ENCODE results near the gene RUNX1. TPM values are rescaled to one million over a fixed set of nuclear protein-coding genes. Genes with fewer than 3 reads are reported as not detected.

RUNX1 gene
- total and polyA plus RNA-seq, 4 experiments from 2014 or later: 6.0 to 96.3 (median 56.4) TPM

DNA sequence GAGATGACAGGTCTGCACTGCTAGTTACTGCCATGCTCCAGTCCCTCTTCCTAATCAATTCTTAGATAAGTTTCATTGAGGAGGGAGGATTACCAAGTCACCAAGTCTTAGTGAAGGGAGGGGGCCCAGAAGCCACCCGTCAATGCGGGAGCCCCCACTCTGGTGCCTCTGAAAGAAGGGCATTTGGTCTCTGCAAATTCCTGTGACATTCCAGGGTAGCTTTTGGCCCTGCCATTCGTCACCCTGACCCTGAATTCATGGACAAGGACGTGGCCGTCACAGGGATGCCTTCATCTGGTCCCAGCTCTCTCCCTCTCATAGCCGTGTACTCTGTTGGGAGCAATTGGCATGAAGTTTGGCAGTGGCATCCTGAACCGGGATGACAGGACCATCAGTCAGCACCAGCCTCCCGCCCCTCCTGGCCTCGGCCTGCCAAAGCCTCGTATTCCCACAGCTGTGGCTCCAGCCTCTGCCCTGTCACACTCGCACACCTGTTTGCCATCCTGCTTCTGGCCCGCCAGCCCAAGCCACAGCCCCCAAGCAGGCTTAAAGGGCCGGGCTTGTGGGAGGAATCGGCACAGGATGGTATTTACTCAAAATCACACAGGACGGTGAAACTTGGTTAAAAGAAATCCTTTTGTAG lies 229.6 kb downstream of the RUNX1 start:
- H3K36me3 Mint-ChIP-seq: peaks cover 69 to 86% of the 10 kb centered on the region in 2 donors
- peaks cover 0 to 3% (median 0%) of the 10 kb centered on the region in 8 donors for H3K9me3 Mint-ChIP-seq
- intact Hi-C loops (cut with micrococcal nuclease): no loop called here
- no peaks in the 10 kb centered on the region for H3K27me3 ChIP-seq (ENCODE audit: insufficient read depth, low read length)
- H3K4me3 ChIP-seq (ENCODE audit: low read length in 2 of 2): no peak overlapping the region
- H3K4me1 ChIP-seq (ENCODE audit: insufficient read depth, low read length): peaks cover 11% of the 10 kb centered on the region
- H3K4me1 Mint-ChIP-seq: peaks cover 42 to 76% (median 48%) of the 10 kb centered on the region in 4 donors
- no peak for DNase-seq
- peak overlapping the region in 2 of 7 donors; percentile 42 to 65 for H3K27ac Mint-ChIP-seq
- no peak overlapping the region for H3K4me3 Mint-ChIP-seq
- H3K27ac ChIP-seq (ENCODE audit: low read depth, low read length): no peak overlapping the region
- CTCF ChIA-PET (ENCODE audit: partially characterized antibody): interaction anchor here (0.5 to 0.6 kb wide), 2 partner anchors 129 to 584 kb away, joined by 3 read pairs; no protein-coding TSS in a partner anchor
- no peaks in the 10 kb centered on the region for H3K9me3 ChIP-seq (ENCODE audit: control insufficient read depth in 1 of 2, low read length in 2 of 2)
- POLR2A ChIA-PET (ENCODE audit: partially characterized antibody): no interaction called here
- no peaks in the 10 kb centered on the region for H3K27me3 Mint-ChIP-seq
- H3K36me3 ChIP-seq (ENCODE audit: insufficient read depth, low read length): peaks cover 32% of the 10 kb centered on the region

- H3K4me1 Mint-ChIP-seq: peaks cover 47 to 81% (median 52%) of the 10 kb centered on the region in 4 donors
- ChIA-PET POLR2A (ENCODE audit: partially characterized antibody) (no interaction called here), CTCF (ENCODE audit: partially characterized antibody) (interaction anchor here (0.5 kb wide), 1 partner anchor 128 kb away, joined by 3 read pairs; no protein-coding TSS in a partner anchor)
Observed at GRCh38 chr21:34818662-34819158, 230.4 kb downstream of the RUNX1 start.

DNA sequence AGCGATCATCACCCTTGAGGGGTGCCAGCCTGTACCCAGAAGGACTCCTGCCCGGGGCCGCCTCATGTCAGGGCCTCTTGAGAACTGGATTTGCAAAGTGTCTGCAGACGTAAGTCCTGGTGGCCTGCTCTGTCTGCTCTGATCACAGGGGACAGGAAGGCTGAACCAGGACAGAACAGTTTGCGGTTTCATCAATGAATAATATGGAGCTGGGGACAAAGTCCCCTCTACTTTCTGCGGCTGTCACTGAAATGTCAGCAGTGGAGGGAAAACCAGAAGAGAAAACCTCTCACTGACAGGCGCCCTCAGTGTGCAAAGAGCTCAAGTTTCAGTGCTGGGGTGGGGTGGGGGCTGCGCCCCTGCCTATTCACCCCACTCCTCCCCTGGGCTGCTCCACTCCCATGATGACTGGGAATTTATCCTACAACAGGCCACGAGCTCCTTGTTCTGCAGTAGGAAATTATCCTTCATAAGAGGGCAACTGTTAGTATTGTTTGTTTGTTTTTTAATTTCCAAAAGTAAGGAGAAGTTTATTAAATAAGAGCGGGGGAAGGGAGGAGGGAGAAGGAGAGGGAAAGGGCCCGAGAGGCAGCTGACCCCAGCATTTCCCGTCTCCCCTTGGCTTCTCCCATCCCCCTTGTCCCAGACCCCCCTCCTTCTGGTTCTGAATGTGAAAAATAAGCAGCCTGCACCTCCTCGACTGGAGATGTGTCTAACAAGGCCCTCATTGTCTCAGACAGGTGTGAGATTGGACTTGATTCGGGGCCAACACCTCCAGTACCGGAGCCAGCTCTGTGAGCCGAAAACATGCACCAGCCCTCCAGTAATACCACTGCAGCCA lies 231.1 kb downstream of the RUNX1 start:
- Histone ChIP-seq H3K4me3 (ENCODE audit: low read length in 2 of 2) (no peak overlapping the region), H3K27me3 (ENCODE audit: insufficient read depth, low read length) (no peaks in the 10 kb centered on the region), H3K36me3 (ENCODE audit: insufficient read depth, low read length) (peaks cover 38% of the 10 kb centered on the region), H3K27ac (ENCODE audit: low read depth, low read length) (no peak overlapping the region), H3K4me1 (ENCODE audit: insufficient read depth, low read length) (peaks cover 25% of the 10 kb centered on the region), H3K9me3 (ENCODE audit: control insufficient read depth in 1 of 2, low read length in 2 of 2) (no peaks in the 10 kb centered on the region)
- Mint-ChIP-seq H3K36me3 (peaks cover 64 to 84% of the 10 kb centered on the region in 2 donors), H3K4me1 (peaks cover 50 to 85% (median 57%) of the 10 kb centered on the region in 4 donors), H3K4me3 (no peak overlapping the region), H3K9me3 (peaks cover 0 to 1% (median 0%) of the 10 kb centered on the region in 8 donors), H3K27me3 (no peaks in the 10 kb centered on the region), H3K27ac (peak overlapping the region in 3 of 7 donors; percentile 7 to 65 (median 48))
- POLR2A ChIA-PET (ENCODE audit: partially characterized antibody): interaction anchor here (0.8 kb wide), 1 partner anchor 12 kb away, joined by 4 read pairs; no protein-coding TSS in a partner anchor
- CTCF ChIA-PET (ENCODE audit: partially characterized antibody): no interaction called here
- no peak for DNase-seq
- intact Hi-C loops (cut with micrococcal nuclease): no loop called here

More at GRCh38 chr21:34818662-34819158, 230.4 kb downstream of the RUNX1 start:
- intact Hi-C loops (cut with micrococcal nuclease): no loop called here
- Histone ChIP-seq H3K27ac (ENCODE audit: low read depth, low read length) (no peak overlapping the region), H3K4me3 (ENCODE audit: low read length in 2 of 2) (no peak overlapping the region), H3K36me3 (ENCODE audit: insufficient read depth, low read length) (peaks cover 38% of the 10 kb centered on the region), H3K27me3 (ENCODE audit: insufficient read depth, low read length) (no peaks in the 10 kb centered on the region), H3K9me3 (ENCODE audit: control insufficient read depth in 1 of 2, low read length in 2 of 2) (no peaks in the 10 kb centered on the region), H3K4me1 (ENCODE audit: insufficient read depth, low read length) (peaks cover 18% of the 10 kb centered on the region)
- no peak for DNase-seq
- Mint-ChIP-seq H3K27me3 (no peaks in the 10 kb centered on the region), H3K27ac (peak overlapping the region in 5 of 7 donors; percentile 11 to 74 (median 48)), H3K36me3 (peaks cover 65 to 85% of the 10 kb centered on the region in 2 donors), H3K4me3 (no peak overlapping the region), H3K9me3 (peaks cover 0 to 1% (median 0%) of the 10 kb centered on the region in 8 donors)

GRCh38 chr21:34815831-34816705 lies 233.0 kb downstream of the RUNX1 start:
- POLR2A ChIA-PET (ENCODE audit: partially characterized antibody): no interaction called here
- H3K27ac Mint-ChIP-seq: peak overlapping the region in 6 of 7 donors; percentile 37 to 89 (median 80)
- no peak for DNase-seq
- no peaks in the 10 kb centered on the region for H3K9me3 ChIP-seq (ENCODE audit: control insufficient read depth in 1 of 2, low read length in 2 of 2)
- H3K4me1 ChIP-seq (ENCODE audit: insufficient read depth, low read length): peaks cover 45% of the 10 kb centered on the region
- no peak overlapping the region for H3K27ac ChIP-seq (ENCODE audit: low read depth, low read length)
- intact Hi-C loops (cut with micrococcal nuclease): no loop called here
- CTCF ChIA-PET (ENCODE audit: partially characterized antibody): no interaction called here
- no peaks in the 10 kb centered on the region for H3K9me3 Mint-ChIP-seq
- peaks cover 50 to 80% of the 10 kb centered on the region in 2 donors for H3K36me3 Mint-ChIP-seq
- peak overlapping the region in 2 of 8 donors; percentile 2 to 3 for H3K4me3 Mint-ChIP-seq
- no peaks in the 10 kb centered on the region for H3K27me3 Mint-ChIP-seq
- H3K4me1 Mint-ChIP-seq: peaks cover 62 to 89% (median 72%) of the 10 kb centered on the region in 4 donors
- no peak overlapping the region for H3K4me3 ChIP-seq (ENCODE audit: low read length in 2 of 2)
- peaks cover 33% of the 10 kb centered on the region for H3K36me3 ChIP-seq (ENCODE audit: insufficient read depth, low read length)
- no peaks in the 10 kb centered on the region for H3K27me3 ChIP-seq (ENCODE audit: insufficient read depth, low read length)

GRCh38 chr21:34814529-34814951 lies 234.6 kb downstream of the RUNX1 start:
- POLR2A ChIA-PET (ENCODE audit: partially characterized antibody): no interaction called here
- no peaks in the 10 kb centered on the region for H3K27me3 Mint-ChIP-seq
- intact Hi-C loops (cut with micrococcal nuclease): no loop called here
- peaks cover 28% of the 10 kb centered on the region for H3K36me3 ChIP-seq (ENCODE audit: insufficient read depth, low read length)
- no peak for DNase-seq
- no peak overlapping the region for H3K27ac ChIP-seq (ENCODE audit: low read depth, low read length)
- no peak overlapping the region for H3K4me3 ChIP-seq (ENCODE audit: low read length in 2 of 2)
- peaks cover 48 to 78% of the 10 kb centered on the region in 2 donors for H3K36me3 Mint-ChIP-seq
- H3K27me3 ChIP-seq (ENCODE audit: insufficient read depth, low read length): no peaks in the 10 kb centered on the region
- peaks cover 60% of the 10 kb centered on the region for H3K4me1 ChIP-seq (ENCODE audit: insufficient read depth, low read length)
- H3K4me3 Mint-ChIP-seq: no peak overlapping the region
- CTCF ChIA-PET (ENCODE audit: partially characterized antibody): no interaction called here
- peak overlapping the region in 5 of 7 donors; percentile 13 to 61 (median 43) for H3K27ac Mint-ChIP-seq
- H3K9me3 ChIP-seq (ENCODE audit: control insufficient read depth in 1 of 2, low read length in 2 of 2): no peaks in the 10 kb centered on the region
- H3K9me3 Mint-ChIP-seq: peaks cover 0 to 3% (median 0%) of the 10 kb centered on the region in 8 donors
- H3K4me1 Mint-ChIP-seq: peaks cover 72 to 98% (median 84%) of the 10 kb centered on the region in 4 donors

- no peak for DNase-seq
- intact Hi-C loops (cut with micrococcal nuclease): no loop called here
- peaks cover 40 to 76% of the 10 kb centered on the region in 2 donors for H3K36me3 Mint-ChIP-seq
Observed at GRCh38 chr21:34813266-34813894, 235.7 kb downstream of the RUNX1 start.

More at GRCh38 chr21:34813266-34813894, 235.7 kb downstream of the RUNX1 start:
- Mint-ChIP-seq H3K4me3 (peak overlapping the region in 3 of 8 donors; percentile 15 to 33 (median 22)), H3K27ac (peak overlapping the region; percentile 26 to 99 (median 57)), H3K27me3 (no peaks in the 10 kb centered on the region), H3K9me3 (peaks cover 0 to 3% (median 0%) of the 10 kb centered on the region in 8 donors), H3K4me1 (peaks cover 79 to 100% (median 89%) of the 10 kb centered on the region in 4 donors)
- H3K27ac ChIP-seq (ENCODE audit: low read depth, low read length): no peak overlapping the region
- POLR2A ChIA-PET (ENCODE audit: partially characterized antibody): no interaction called here
- H3K4me1 ChIP-seq (ENCODE audit: insufficient read depth, low read length): peaks cover 72% of the 10 kb centered on the region
- no peaks in the 10 kb centered on the region for H3K9me3 ChIP-seq (ENCODE audit: control insufficient read depth in 1 of 2, low read length in 2 of 2)
- CTCF ChIA-PET (ENCODE audit: partially characterized antibody): no interaction called here
- H3K4me3 ChIP-seq (ENCODE audit: low read length in 2 of 2): no peak overlapping the region
- peaks cover 23% of the 10 kb centered on the region for H3K36me3 ChIP-seq (ENCODE audit: insufficient read depth, low read length)
- H3K27me3 ChIP-seq (ENCODE audit: insufficient read depth, low read length): no peaks in the 10 kb centered on the region
